ENCODE measurements around the gene DNER. TPM values are rescaled to one million over a fixed set of nuclear protein-coding genes. Genes with fewer than 3 reads are reported as not detected.
A peak's percentile ranks its signal among the peaks of the same experiment; 100 is the strongest.
"Not testable (repeated sequence)": the region's sequence is repeated elsewhere in the genome, so short reads cannot be mapped to it uniquely, and the experiment has no call there.

DNER gene
- total RNA-seq: 0.60 TPM

GRCh38 chr2:229714080-229714735 is at the start of gene DNER:
Gene DNER (minus strand): TSS chr2:229714555. CDS start chr2:229714423, 132 bp downstream.
- ATAC-seq: peak; percentile 81

GRCh38 chr2:229761663-229762062 is 47.3 kb upstream of the DNER start:
- ATAC-seq: no peak

GRCh38 chr2:229757462-229757861 is 43.1 kb upstream of the DNER start:
- ATAC-seq: not testable (repeated sequence)

GRCh38 chr2:229752970-229753729 is 38.8 kb upstream of the DNER start:
- ATAC-seq: no peak

- no peak for ATAC-seq
Observed at GRCh38 chr2:229749779-229750178, 35.4 kb upstream of the DNER start.

GRCh38 chr2:229748950-229749349 is 34.6 kb upstream of the DNER start:
- no peak for ATAC-seq

GRCh38 chr2:229742691-229743090 is 28.3 kb upstream of the DNER start:
- ATAC-seq: not testable (repeated sequence)

GRCh38 chr2:229740279-229740678 is 25.9 kb upstream of the DNER start:
- no peak for ATAC-seq

- no peak for ATAC-seq
Observed at GRCh38 chr2:229738024-229738625, 23.8 kb upstream of the DNER start.

- ATAC-seq: no peak
Observed at GRCh38 chr2:229734410-229734809, 20.1 kb upstream of the DNER start.

GRCh38 chr2:229733611-229734245 is 19.4 kb upstream of the DNER start:
- ATAC-seq: no peak

- ATAC-seq: no peak
Observed at GRCh38 chr2:229732897-229733296, 18.5 kb upstream of the DNER start.

GRCh38 chr2:229731916-229732315 is 17.6 kb upstream of the DNER start:
- no peak for ATAC-seq

GRCh38 chr2:229731363-229731762 is 17.0 kb upstream of the DNER start:
- no peak for ATAC-seq

GRCh38 chr2:229728370-229728769 is 14.0 kb upstream of the DNER start:
- no peak for ATAC-seq

GRCh38 chr2:229726643-229727042 is 12.3 kb upstream of the DNER start:
- ATAC-seq: no peak

- ATAC-seq: no peak
Observed at GRCh38 chr2:229725716-229726574, 11.6 kb upstream of the DNER start.

GRCh38 chr2:229723192-229723591 is 8.8 kb upstream of the DNER start:
- ATAC-seq: not testable (repeated sequence)

GRCh38 chr2:229719926-229720647 is 5.7 kb upstream of the DNER start:
- no peak for ATAC-seq

GRCh38 chr2:229718057-229718456 is 3.7 kb upstream of the DNER start:
- ATAC-seq: no peak

- ATAC-seq: no peak
Observed at GRCh38 chr2:229715895-229716507, 1.6 kb upstream of the DNER start.

All from esophagus mucosa (tissue), 1 donor.